H9 (cell line): Measurements from ENCODE around the gene VDR. TPM values are rescaled to one million over a fixed set of nuclear protein-coding genes. Genes with fewer than 3 reads are reported as not detected.

Experiments
- DNase-seq: peaks from one replicate; pipeline ENCODE4 v3.0.0-alpha.2; 2017
- H2AFZ ChIP-seq: one replicate; pipeline ENCODE4 v1.6.1; 2013; ENCODE audit warnings: mild to moderate bottlenecking, low read length, control low read depth, moderate library complexity
- H2AK5ac ChIP-seq: 2 replicates; pipeline ENCODE4 v1.6.1; 2013; ENCODE audit warnings: low read length, control low read depth, mixed read lengths; ENCODE audit not compliant: insufficient read length
- H2BK120ac ChIP-seq: one replicate; pipeline ENCODE4 v1.6.1; 2013; ENCODE audit warnings: low read depth, mild to moderate bottlenecking, low read length, control low read depth, inconsistent platforms; ENCODE audit not compliant: poor library complexity, severe bottlenecking
- H2BK12ac ChIP-seq: 2 replicates; pipeline ENCODE4 v1.6.1; 2013; ENCODE audit warnings: low read length, control low read depth, mixed read lengths, low read depth; ENCODE audit not compliant: insufficient read length
- H2BK15ac ChIP-seq: 2 replicates; pipeline ENCODE4 v1.6.1; 2013; ENCODE audit warnings: low read depth, low read length, control low read depth
- H2BK20ac ChIP-seq: one replicate; pipeline ENCODE4 v1.6.1; 2013; ENCODE audit warnings: low read depth, mild to moderate bottlenecking, low read length, control low read depth, inconsistent platforms; ENCODE audit not compliant: poor library complexity, severe bottlenecking
- H2BK5ac ChIP-seq: 2 replicates; pipeline ENCODE4 v1.6.1; 2013; ENCODE audit warnings: low read length, control low read depth, mixed read lengths; ENCODE audit not compliant: insufficient read length
- H3K14ac ChIP-seq: 2 replicates; pipeline ENCODE4 v1.6.1; 2013; ENCODE audit warnings: low read length, control low read depth; ENCODE audit not compliant: insufficient read depth
- H3K18ac ChIP-seq: 2 replicates; pipeline ENCODE4 v1.6.1; 2013; ENCODE audit warnings: low read depth, mild to moderate bottlenecking, mixed read lengths, low read length, control low read depth; ENCODE audit not compliant: insufficient read length
- H3K23ac ChIP-seq: 2 replicates; pipeline ENCODE4 v1.6.1; 2013; ENCODE audit warnings: low read length, control low read depth, mixed read lengths, low read depth; ENCODE audit not compliant: insufficient read length
- H3K23me2 ChIP-seq: 2 replicates; pipeline ENCODE4 v1.6.1; 2013; ENCODE audit warnings: low read depth, mild to moderate bottlenecking, mixed read lengths, low read length, control low read depth; ENCODE audit not compliant: insufficient read length, poor library complexity, severe bottlenecking
- H3K27ac ChIP-seq: 2 replicates; pipeline ENCODE4 v1.5.1; 2013; ENCODE audit warnings: low read length, control low read depth, mixed read lengths, low read depth; ENCODE audit not compliant: insufficient read length
- H3K27me3 ChIP-seq: 2 replicates; pipeline ENCODE4 v1.6.1; 2013; ENCODE audit warnings: low read length, control low read depth, inconsistent platforms; ENCODE audit not compliant: insufficient read depth
- H3K4ac ChIP-seq: 2 replicates; pipeline ENCODE4 v1.6.1; 2013; ENCODE audit warnings: low read depth, mild to moderate bottlenecking, control low read depth, inconsistent platforms, low read length, moderate library complexity
- H3K4me1 ChIP-seq: 2 replicates; pipeline ENCODE4 v1.6.1; 2013; ENCODE audit warnings: low read length, control low read depth, inconsistent platforms; ENCODE audit not compliant: insufficient read depth
- H3K4me2 ChIP-seq: 2 replicates; pipeline ENCODE4 v1.6.1; 2013; ENCODE audit warnings: low read length, control low read depth, mixed read lengths; ENCODE audit not compliant: insufficient read length, insufficient read depth
- H3K56ac ChIP-seq: 2 replicates; pipeline ENCODE4 v1.6.1; 2013; ENCODE audit warnings: low read depth, mild to moderate bottlenecking, mixed read lengths, low read length, control low read depth; ENCODE audit not compliant: insufficient read length
- H3K79me1 ChIP-seq: 2 replicates; pipeline ENCODE4 v1.6.1; 2013; ENCODE audit warnings: low read depth, mild to moderate bottlenecking, moderate library complexity, low read length, control low read depth, inconsistent platforms; ENCODE audit not compliant: insufficient read depth, poor library complexity, severe bottlenecking
- H3K79me2 ChIP-seq: 2 replicates; pipeline ENCODE4 v1.6.1; 2013; ENCODE audit warnings: low read length, control low read depth, inconsistent platforms; ENCODE audit not compliant: insufficient read depth
- H3K9ac ChIP-seq: 2 replicates; pipeline ENCODE4 v1.6.1; 2013; ENCODE audit warnings: low read length, control low read depth, mixed read lengths; ENCODE audit not compliant: insufficient read length; ENCODE audit errors: extremely low read depth
- H3K9me3 ChIP-seq: one replicate; pipeline ENCODE4 v1.6.1; 2013; ENCODE audit warnings: low read depth, low read length, inconsistent platforms; ENCODE audit not compliant: control insufficient read depth
- H3T11ph ChIP-seq: one replicate; pipeline ENCODE4 v1.6.1; 2013; ENCODE audit warnings: mild to moderate bottlenecking, low read length, control low read depth, inconsistent platforms
- H4K20me1 ChIP-seq: one replicate; pipeline ENCODE4 v1.6.1; 2013; ENCODE audit not compliant: control insufficient read depth, insufficient read length, insufficient read depth
- H4K5ac ChIP-seq: 2 replicates; pipeline ENCODE4 v1.6.1; 2013; ENCODE audit warnings: low read depth, mild to moderate bottlenecking, mixed read lengths, low read length, control low read depth; ENCODE audit not compliant: insufficient read length
- H4K8ac ChIP-seq: replicated peaks from 2 replicates; pipeline ENCODE4 v1.6.1; 2013; ENCODE audit warnings: low read length, control low read depth, mixed read lengths, low read depth; ENCODE audit not compliant: insufficient read length
- H4K91ac ChIP-seq: 2 replicates; pipeline ENCODE4 v1.6.1; 2013; ENCODE audit warnings: low read depth, mild to moderate bottlenecking, moderate library complexity, mixed read lengths, low read length, control low read depth; ENCODE audit not compliant: insufficient read length
- H3K27ac Mint-ChIP-seq, 3 experiments: 2 replicates in 2 of 3; 3 replicates in 1 of 3; pipeline ENCODE4 v1.8.0; 2020 to 2021; ENCODE audit warnings: mixed read lengths in 3 of 3, mild to moderate bottlenecking in 1 of 3, moderate library complexity in 1 of 3
- H3K27me3 Mint-ChIP-seq: 2 replicates; pipeline ENCODE4 v1.8.0; 2021; ENCODE audit warnings: low read depth, mild to moderate bottlenecking, moderate library complexity, mixed read lengths
- H3K36me3 Mint-ChIP-seq, 3 experiments: 2 replicates in 2 of 3; 3 replicates in 1 of 3; pipeline ENCODE4 v1.8.0; 2020 to 2021; ENCODE audit warnings: low read depth in 3 of 3, mixed read lengths in 3 of 3; ENCODE audit not compliant: insufficient read depth in 1 of 3
- H3K4me1 Mint-ChIP-seq, 2 experiments: 2 replicates each; pipeline ENCODE4 v1.8.0; 2020; ENCODE audit warnings: mixed read lengths in 2 of 2
- H3K4me3 Mint-ChIP-seq, 2 experiments: 2 replicates in 1 of 2; 3 replicates in 1 of 2; pipeline ENCODE4 v1.8.0; 2020 to 2021; ENCODE audit warnings: mild to moderate bottlenecking in 2 of 2, mixed read lengths in 2 of 2, moderate library complexity in 1 of 2
- H3K9me3 Mint-ChIP-seq, 2 experiments: 2 replicates in 1 of 2; 3 replicates in 1 of 2; pipeline ENCODE4 v1.8.0; 2020; ENCODE audit warnings: mild to moderate bottlenecking in 2 of 2, mixed read lengths in 2 of 2, moderate library complexity in 1 of 2
- CTCF ChIP-seq: fragments of 200-600 bp; sonication (generic); conservative IDR thresholded peaks from 3 replicates; pipeline ENCODE4 v1.8.0; 2021; ENCODE audit warnings: antibody characterized with exemption, mild to moderate bottlenecking
- WGBS: extraction: QIAGEN DNeasy Blood & Tissue Kit; methylation state at CpG from one replicate; pipeline ENCODE4 v1.1.7; 2013; ENCODE audit warnings: missing lambda C conversion rate, low lambda C conversion rate, mixed read lengths; ENCODE audit not compliant: insufficient read length; ENCODE audit errors: extremely low coverage; 5-methylcytosine and 5-hydroxymethylcytosine counted together
- total RNA-seq: library from RNA; stranded (reverse); gene quantifications from 2 replicates; pipeline ENCODE4 v1.2.1, GENCODE V29; 2021

VDR gene
- total RNA-seq, 1 experiment from 2014 or later = 0.61 TPM

GRCh38 chr12:47884501-47884900 lies 20.3 kb downstream of the VDR start:
- Histone ChIP-seq H3K4me2 (no peak overlapping the region), H2AFZ (no peak overlapping the region), H2BK20ac (no peak overlapping the region), H4K8ac (no peak overlapping the region), H2BK120ac (no peak overlapping the region), H3K23ac (no peak overlapping the region), H2BK12ac (no peak overlapping the region), H2AK5ac (no peak overlapping the region), H2BK5ac (no peak overlapping the region), H3T11ph (no peak overlapping the region), H3K27me3 (no peaks in the 10 kb centered on the region; the same call in 1 of the 2 replicates), H3K18ac (no peak overlapping the region), H4K5ac (no peak overlapping the region), H3K56ac (no peak overlapping the region), H4K91ac (no peak overlapping the region), H3K9ac (no peak overlapping the region), H3K79me1 (no peaks in the 10 kb centered on the region), H3K14ac (no peak overlapping the region), H2BK15ac (no peak overlapping the region), H3K27ac (no peak overlapping the region), H3K23me2 (peaks cover 3% of the 10 kb centered on the region), H3K4ac (no peak overlapping the region), H3K79me2 (no peaks in the 10 kb centered on the region), H3K9me3 (no peaks in the 10 kb centered on the region), H3K4me1 (peaks cover 4% of the 10 kb centered on the region; the same call in 1 of the 2 replicates), H4K20me1 (no peaks in the 10 kb centered on the region)
- no peak overlapping the region for H3K4me3 Mint-ChIP-seq
- peaks cover 17% of the 10 kb centered on the region for H3K27me3 Mint-ChIP-seq
- H3K4me1 Mint-ChIP-seq = peaks cover 5 to 16% of the 10 kb centered on the region in 2 experiments; a peak in 3 of 4 replicates
- DNase-seq = no peak
- WGBS = no CpG with 5 or more reads among the region's 3 CpGs
- no peaks in the 10 kb centered on the region for H3K9me3 Mint-ChIP-seq
- no peaks in the 10 kb centered on the region for H3K36me3 Mint-ChIP-seq
- no peak overlapping the region for H3K27ac Mint-ChIP-seq
- no peak for TF ChIP-seq CTCF
